Right forelimb (tissue), 1 donor: ENCODE results near the gene TRIM16.
"Not testable (repeated sequence)": the region's sequence is repeated elsewhere in the genome, so short reads cannot be mapped to it uniquely, and the experiment has no call there.

Source experiments
- DNase-seq: peaks from one replicate; pipeline ENCODE4 v3.0.0-alpha.2; 2018

TRIM16 gene

GRCh38 chr17:15657868-15658267 is 26.2 kb downstream of the TRIM16 start:
- no peak for DNase-seq

GRCh38 chr17:15654886-15655561 is 29.1 kb downstream of the TRIM16 start:
- DNase-seq: no peak

DNA sequence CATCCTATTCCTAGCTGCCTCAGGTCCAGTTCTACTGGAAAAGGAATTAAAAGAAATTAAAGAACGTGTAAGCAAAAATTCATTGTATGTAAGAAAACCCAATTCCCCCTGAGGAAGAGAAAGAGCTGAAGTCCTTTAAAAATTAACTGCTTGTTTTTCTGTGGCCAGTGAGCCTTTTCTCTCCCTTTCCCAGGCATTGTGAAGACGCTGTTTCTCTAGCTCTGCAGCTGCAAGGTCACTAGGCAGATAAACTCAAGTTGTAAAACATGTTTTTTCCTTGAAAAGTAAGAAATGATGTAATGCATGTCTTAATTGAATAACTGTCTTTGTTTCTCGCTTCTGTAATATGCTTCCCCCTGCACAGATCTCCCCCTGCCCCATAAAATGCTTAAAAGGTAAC is 29.7 kb downstream of the TRIM16 start:
- DNase-seq: not testable (repeated sequence)

DNA sequence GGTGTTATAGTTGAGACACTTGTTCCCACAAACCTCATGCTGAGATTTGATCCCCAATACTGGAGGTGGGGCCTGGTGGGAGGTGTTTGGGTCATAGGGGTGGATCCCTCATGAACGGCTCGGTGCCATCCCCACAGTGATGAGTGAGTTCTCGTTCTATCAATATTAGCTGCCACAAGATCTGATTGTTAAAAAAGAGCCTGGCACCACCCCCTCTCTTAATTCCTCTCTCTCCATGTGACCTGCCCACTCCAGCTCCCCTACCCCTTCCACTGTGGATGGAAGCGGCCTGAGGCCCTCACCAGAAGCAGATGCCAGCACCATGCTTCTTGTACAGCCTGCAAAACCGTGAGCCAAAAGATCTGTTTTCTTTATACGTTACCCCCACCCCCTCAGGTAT is 31.2 kb downstream of the TRIM16 start:
- DNase-seq: no peak

DNA sequence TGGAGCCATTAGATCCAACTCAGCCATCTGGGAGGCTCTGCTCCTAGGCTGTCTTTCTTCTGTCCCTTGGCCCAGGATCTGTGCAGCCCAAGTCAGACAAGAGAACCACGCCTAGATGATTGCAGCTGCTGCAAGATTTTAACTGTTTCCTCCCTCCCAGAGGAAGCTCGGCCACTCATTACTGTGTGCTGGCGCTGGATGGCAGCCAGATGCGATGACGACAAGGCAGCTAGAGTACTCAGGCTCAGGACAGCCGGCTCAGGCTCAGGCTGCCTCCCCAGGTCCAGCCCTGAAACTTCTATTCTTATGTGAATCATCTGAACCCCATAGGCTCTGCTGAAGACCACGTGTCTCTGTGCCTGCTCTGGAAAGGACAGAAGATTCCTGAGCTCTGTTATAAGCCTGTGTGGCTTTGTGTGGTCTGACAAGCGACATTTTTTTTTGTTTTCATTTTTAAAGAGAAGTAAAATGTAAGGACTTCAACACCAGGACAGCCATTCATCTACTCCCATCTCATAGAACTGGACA is 32.5 kb downstream of the TRIM16 start:
- DNase-seq: peak; percentile 91

- DNase-seq: no peak
Measured at GRCh38 chr17:15650741-15651582, 33.1 kb downstream of the TRIM16 start.

DNA sequence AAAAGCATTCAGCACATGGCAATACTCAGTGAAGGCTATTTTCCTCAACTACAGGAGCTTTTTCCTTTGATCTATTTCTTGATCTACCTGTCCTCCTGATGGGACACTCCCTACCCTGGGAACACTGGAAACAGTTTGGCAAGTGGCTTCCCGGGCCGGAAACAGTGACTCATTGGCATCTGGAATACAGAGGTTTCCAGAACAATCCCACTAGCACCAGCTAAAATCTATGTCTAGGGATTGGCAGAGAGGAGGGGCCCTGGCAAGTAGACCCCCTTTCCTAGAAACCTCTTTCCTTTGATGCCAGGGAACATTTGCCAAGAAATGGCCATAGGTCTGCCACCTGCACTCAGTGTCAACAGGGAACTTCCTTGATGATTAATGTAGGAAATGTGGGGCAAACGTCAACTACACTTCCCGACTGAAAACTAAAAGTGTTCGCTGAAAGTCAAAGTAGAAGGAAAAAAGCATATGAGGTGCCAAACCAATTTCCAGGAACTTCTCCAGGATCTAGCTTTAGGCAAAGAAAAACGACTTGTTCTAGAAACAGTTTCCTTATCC is 34.2 kb downstream of the TRIM16 start:
- peak; percentile 65 for DNase-seq

GRCh38 chr17:15648386-15648785 is 35.7 kb downstream of the TRIM16 start:
- DNase-seq: no peak

GRCh38 chr17:15645942-15646312 is 38.2 kb downstream of the TRIM16 start:
- not testable (repeated sequence) for DNase-seq

DNA sequence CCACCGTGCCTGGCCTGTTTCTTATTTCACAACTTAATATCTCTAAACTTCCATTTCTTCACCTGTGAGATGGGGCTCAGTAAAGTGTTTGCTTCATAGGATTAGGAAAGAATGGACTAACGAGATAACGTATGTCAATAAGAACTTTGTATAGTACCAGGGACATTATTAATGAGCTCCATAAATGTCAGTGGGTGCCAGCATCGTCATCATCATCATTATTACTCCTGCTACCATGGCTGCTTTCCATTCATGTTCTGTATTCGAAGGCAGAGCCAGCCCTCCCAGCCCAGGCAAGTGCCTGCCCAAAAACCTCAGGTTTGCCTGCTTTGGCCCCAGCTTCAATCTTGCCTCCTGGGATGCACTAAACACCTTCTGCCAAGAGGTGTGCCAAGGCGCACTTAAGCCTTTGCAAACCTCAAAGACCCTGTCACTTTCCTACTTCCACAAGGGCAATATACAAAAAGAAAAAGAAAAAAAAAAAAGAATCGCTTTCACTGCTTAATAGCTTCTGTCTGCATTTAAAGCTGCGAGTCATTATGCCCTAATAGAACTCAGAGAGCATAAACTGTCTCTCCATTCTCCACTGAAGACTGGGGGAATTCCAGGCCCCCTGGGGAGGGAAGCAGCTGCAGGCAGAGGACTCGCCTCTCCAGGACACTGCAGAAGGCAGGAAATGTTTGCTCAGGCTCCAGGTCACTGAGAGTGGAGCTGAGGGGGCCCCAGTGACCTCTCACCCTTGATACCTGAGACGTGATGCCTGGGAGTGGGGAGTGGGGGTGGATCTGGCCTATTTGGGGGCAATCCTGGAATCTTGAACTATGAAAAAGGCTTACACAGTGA is 38.8 kb downstream of the TRIM16 start:
- DNase-seq: peak; percentile 59

DNA sequence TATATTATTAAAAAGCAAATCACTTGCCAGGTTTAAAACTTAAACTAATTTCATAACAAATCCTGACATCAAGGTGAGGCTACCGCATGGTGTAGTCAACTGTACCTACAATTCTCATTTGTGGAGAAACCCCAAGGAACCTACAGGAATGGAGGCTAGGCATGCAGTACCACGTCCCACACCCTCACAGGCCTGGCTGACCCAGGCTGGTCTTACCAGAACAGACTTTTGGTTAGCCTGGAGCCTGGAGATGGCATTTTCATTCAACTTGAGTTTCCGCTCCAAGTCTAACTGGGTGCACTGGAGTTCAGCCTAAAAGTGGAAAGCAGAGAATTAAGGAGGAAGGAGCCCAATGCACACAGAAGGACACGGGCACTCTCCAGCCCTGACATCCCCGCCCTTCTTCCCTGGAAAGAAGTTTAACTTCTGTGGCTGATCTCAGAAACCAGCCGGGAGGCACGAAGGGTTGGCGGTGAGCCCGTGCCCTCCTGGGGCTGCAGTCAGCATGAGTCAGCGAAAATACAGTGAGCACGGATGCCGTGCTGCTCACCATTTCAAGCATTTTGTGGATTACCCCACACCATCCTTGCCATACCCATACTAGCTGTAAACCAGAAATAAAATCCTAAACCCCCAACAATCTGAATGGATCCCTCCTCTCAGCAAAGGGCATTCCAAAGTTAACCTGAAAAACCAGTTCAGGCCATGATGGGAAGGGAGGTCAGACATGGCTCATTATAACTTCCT is 41.4 kb downstream of the TRIM16 start:
- not testable (repeated sequence) for DNase-seq

- DNase-seq: not testable (repeated sequence)
Measured at GRCh38 chr17:15642014-15642413, 42.1 kb downstream of the TRIM16 start.

DNA sequence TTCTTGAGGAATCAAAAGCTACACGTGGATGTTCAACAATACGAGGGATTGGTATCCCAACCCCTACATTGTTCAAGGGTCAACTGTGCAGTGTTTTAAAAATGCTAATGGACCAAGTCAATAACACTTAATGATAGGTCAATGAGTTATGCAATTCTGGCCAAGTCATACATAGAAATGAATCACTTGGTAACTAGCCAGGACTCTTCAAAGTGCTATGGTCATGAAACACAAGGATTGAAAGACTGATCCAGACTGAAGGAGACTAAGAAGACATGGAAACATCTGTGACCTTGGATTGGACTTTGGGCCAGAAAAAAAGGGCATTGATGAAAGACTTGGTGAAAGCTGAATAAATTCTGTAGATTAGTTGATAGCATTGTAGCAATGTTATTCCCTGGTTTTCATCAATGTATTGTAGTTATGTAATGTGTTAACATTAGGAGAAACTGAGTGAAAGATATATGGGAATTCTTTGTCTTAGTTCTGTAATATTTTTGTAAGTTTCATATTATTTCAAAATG is 53.1 kb downstream of the TRIM16 start:
- not testable (repeated sequence) for DNase-seq

DNA sequence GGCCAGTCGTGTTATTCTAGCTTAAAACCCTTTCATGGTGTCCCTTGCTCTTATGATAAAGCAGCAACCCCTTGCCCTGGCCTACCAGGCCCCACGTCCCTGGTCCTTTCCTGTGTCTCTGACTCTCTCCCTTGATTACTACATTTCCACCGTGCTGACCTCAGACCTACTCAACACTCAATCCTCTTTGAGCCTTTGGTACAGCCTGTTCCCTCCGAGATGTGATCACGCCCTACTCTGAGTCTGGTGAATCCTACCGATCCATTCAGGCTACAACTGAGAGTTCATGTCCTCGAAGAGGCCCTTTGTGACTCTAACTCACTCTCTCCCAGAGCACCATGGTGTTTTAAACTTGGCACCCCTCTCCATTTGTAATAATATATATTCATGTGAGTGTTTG is 54.1 kb downstream of the TRIM16 start:
- DNase-seq: not testable (repeated sequence)

- DNase-seq: not testable (repeated sequence)
Measured at GRCh38 chr17:15623661-15624209, 60.4 kb downstream of the TRIM16 start.

DNA sequence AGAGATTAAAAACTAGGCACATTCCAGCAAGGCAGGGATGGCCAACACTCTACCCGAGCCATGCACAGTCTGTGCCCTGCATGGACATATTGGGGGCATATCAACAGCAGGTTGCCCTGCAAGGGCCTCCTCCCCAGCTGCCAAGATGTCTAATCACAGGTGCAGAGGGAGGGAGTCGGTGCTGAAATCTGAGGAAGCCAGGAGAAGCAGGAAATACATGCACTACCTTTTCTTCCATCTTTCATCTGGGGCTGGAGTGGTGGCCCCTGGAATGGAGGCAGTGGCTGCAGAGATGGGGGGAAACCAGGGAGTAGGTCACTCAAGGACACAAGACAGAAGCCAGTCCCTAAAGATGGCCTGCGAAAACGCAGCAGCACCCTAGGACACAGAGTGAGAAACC is 60.9 kb downstream of the TRIM16 start:
- not testable (repeated sequence) for DNase-seq

DNA sequence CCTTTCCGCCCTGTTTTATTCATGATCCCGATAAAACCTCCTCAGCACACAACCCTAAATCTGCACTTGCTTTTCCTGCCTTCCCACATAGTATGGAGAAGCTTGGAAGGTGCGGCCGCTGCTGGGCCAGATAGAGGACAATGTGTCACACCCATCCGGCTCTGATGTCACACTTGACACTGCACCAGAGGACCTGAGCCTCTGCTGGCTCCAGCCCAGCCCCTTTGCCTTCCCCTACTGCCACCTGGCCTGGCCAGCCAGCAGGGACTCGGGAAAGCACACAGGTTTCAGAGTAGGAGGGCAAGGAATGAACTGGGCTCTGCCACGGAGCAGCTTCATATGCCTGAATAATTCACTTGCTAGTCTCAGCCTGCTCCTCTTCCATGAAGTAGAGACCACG is 62.0 kb downstream of the TRIM16 start:
- DNase-seq: not testable (repeated sequence)

- DNase-seq: not testable (repeated sequence)
Measured at GRCh38 chr17:15619331-15620058, 64.6 kb downstream of the TRIM16 start, which contains the start of gene FBXW10B. Gene FBXW10B, minus strand, starts transcription at chr17:15619704. Its CDS starts 192 bp downstream, at chr17:15619512.

- DNase-seq: not testable (repeated sequence)
Measured at GRCh38 chr17:15616828-15617227, 67.3 kb downstream of the TRIM16 start.

- not testable (repeated sequence) for DNase-seq
Measured at GRCh38 chr17:15615850-15616249, 68.3 kb downstream of the TRIM16 start.
